Left renal cortex interstitium (tissue), 4 donors: ENCODE data around the gene MARS2. TPM values are rescaled to one million over a fixed set of nuclear protein-coding genes. Genes with fewer than 3 reads are reported as not detected.
A peak's percentile ranks its signal among the peaks of the same experiment; 100 is the strongest.
"Not testable (repeated sequence)": the region's sequence is repeated elsewhere in the genome, so short reads cannot be mapped to it uniquely, and the experiment has no call there.

Experiments
- DNase-seq, 4 donors: peaks; one replicate each; pipeline ENCODE4 v3.0.0-alpha.2; 2013; ENCODE audit warnings: low read depth in 4 of 4, low spot score in 2 of 4, missing footprints in 1 of 4
- polyA plus RNA-seq, 4 donors: library from polyadenylated mRNA; unstranded; fragments of 120-200 nt; gene quantifications; one replicate each; pipeline ENCODE4 v1.2.1, GENCODE V29; 2013; ENCODE audit not compliant: insufficient read length in 4 of 4

The MARS2 gene
- polyA plus RNA-seq = 1 to 10 TPM; 7.1 to 8.7 (median 8.0) TPM

- peak in 3 of 4 donors; percentile 78 to 84 (median 81) for DNase-seq
Measured at GRCh38 chr2:197705121-197705911, at the start of gene MARS2. Gene MARS2 (plus strand): TSS chr2:197705369. CDS start chr2:197705406, 37 bp downstream.

GRCh38 chr2:197657562-197657961 is 47.6 kb upstream of the MARS2 start:
- no peak for DNase-seq

GRCh38 chr2:197661626-197662025 is 43.5 kb upstream of the MARS2 start:
- DNase-seq = no peak

GRCh38 chr2:197666277-197666676 is 38.9 kb upstream of the MARS2 start:
- DNase-seq = no peak

- DNase-seq = no peak
Measured at GRCh38 chr2:197668296-197668695, 36.9 kb upstream of the MARS2 start.

GRCh38 chr2:197669077-197669476 is 36.1 kb upstream of the MARS2 start:
- DNase-seq = no peak

GRCh38 chr2:197672371-197672893 is 32.7 kb upstream of the MARS2 start:
- DNase-seq = no peak

GRCh38 chr2:197673106-197673505 is 32.1 kb upstream of the MARS2 start:
- DNase-seq = peak in 2 of 4 donors; percentile 9 to 17

- peak in 2 of 4 donors; percentile 4 to 34 for DNase-seq
Measured at GRCh38 chr2:197673606-197674005, 31.6 kb upstream of the MARS2 start.

GRCh38 chr2:197674060-197674459 is 31.1 kb upstream of the MARS2 start:
- peak in 2 of 4 donors; percentile 8 to 17 for DNase-seq

- peak in 1 of 4 donors; percentile 62 for DNase-seq
Measured at GRCh38 chr2:197674591-197674990, 30.6 kb upstream of the MARS2 start.

- peak in 2 of 4 donors; percentile 25 to 62 for DNase-seq
Measured at GRCh38 chr2:197675246-197675645, 29.9 kb upstream of the MARS2 start, which contains the start of gene RFTN2. Gene RFTN2 (minus strand): TSS chr2:197675587. CDS start chr2:197675458, 129 bp downstream.

- peak in 3 of 4 donors; percentile 65 to 81 (median 72) for DNase-seq
Measured at GRCh38 chr2:197675711-197676188, 29.4 kb upstream of the MARS2 start.

GRCh38 chr2:197677056-197677455 is 28.1 kb upstream of the MARS2 start:
- no peak for DNase-seq

- no peak for DNase-seq
Measured at GRCh38 chr2:197677483-197677882, 27.7 kb upstream of the MARS2 start.

GRCh38 chr2:197695206-197695605 is 10.0 kb upstream of the MARS2 start:
- DNase-seq = not testable (repeated sequence)

- DNase-seq = not testable (repeated sequence)
Measured at GRCh38 chr2:197695971-197696370, 9.2 kb upstream of the MARS2 start.

GRCh38 chr2:197696571-197696970 is 8.6 kb upstream of the MARS2 start:
- DNase-seq = not testable (repeated sequence)

- DNase-seq = not testable (repeated sequence)
Measured at GRCh38 chr2:197699724-197700123, 5.4 kb upstream of the MARS2 start.

- no peak for DNase-seq
Measured at GRCh38 chr2:197700960-197701359, 4.2 kb upstream of the MARS2 start.

- DNase-seq = peak in 1 of 4 donors; percentile 83
Measured at GRCh38 chr2:197704434-197705120, 592 bp upstream of the MARS2 start.
